HG03196 (cell line): Measurements from ENCODE around the gene KIFC3.

Source experiments
- ATAC-seq: cut with Tn5 transposase; IDR thresholded peaks from one replicate; pipeline ENCODE4 v1.9.1; 2021; ENCODE audit not compliant: unreplicated experiment

KIFC3 gene

DNA sequence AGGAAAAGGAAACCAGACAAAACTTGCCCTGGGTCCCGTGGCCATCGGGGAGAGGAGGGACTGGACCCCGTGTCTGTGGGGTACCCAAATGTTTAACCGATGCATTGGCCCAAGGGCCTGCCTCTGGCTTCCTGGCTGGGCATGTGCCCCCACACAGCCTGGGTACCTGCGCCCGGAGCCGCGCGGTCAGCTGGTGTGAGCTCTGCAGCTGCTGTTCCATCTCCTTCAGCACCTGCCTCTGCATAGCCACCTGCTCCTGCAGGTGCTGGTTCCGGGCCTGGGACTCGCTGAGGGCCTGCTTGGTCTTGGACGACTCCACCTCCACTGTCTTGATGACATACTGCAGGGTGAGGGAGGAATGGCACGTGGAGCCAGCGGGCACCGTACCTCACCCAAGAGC, 31.9 kb downstream of the KIFC3 start:
- ATAC-seq = no peak

DNA sequence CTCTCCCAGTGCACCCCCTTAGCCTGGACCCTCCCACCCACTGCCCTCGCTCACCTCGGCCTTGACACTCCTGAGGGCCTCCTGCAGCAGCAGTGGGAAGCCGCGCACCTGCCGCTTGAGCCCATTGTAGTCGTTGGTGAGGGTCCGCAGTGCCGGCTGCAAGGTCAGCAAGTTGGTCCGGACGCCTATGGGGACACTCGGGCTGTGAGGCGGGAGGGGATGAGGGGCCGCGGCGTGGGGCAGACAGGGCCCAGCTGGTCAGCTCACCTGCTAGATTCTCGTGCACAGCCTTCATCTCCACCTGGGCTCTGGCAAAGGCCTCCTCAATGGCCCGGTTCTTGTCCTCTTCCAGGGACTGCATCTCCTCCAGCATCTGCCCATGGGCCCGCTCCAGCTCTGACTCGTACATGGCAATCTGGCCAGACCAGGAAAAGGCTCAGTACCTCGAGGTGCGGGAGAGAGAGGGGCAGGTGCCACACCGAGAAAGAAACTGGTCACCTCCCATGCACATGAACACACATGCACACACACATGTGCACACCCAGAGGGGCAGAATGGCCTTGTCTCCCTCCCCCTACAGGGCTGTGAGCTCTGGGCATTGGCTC, 32.6 kb downstream of the KIFC3 start:
- ATAC-seq = no peak

DNA sequence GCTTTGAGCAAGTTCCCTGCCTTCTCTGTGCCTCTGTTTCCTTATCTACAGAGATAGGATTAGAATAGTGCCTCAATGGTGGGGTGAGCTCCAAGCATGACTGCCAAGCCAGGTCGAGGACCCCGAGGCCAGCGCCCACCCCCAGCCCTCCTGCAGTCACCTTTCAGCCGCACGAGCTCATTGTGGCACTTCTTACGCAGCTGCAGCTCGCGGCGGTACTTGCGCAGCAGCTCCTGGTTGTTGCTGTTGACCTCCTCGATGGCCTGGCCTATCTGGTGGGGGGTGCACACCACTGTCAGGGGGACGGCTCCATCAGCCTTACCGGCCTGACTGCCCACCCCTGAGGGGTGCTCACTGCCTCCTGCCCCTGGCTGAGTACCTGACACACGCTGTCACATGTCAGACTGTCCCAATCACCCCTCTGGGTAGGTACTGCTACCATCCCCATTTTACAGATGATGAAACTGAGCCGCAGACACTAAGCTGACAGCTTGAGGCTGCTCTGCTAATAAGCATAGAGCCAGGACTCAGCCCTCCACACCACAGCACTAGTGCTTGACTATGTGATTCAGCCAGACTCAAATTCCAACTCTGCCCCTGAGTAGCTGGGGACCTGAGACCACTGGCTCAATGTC, 35.5 kb downstream of the KIFC3 start:
- no peak for ATAC-seq

DNA sequence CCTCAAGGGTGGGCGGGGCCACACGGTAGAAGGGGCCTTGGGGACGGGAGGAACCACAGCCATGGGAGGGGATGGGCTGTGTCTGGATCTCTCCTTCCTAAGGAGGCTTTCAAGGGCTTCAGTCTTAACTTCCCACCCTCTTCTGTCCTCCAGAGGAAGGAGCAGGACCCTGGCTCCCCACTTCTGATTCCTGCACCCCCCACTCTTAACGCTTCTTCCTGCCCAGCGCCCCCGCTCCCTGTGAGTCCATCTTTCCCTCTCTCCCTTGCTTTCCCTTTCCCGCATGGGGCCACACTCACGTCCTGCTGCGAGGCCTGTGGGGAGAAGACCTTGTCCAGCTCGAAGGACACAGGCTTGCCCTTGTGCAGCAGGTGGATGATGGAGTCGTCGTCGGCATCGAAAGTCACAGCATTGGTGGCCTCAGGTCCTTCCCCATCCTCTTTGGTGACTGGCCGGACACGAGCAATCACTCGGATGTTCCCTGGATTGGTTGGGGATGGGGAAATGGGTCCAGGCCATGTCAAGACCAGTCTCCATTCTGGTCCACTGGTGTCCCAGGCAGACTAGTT, 37.0 kb downstream of the KIFC3 start:
- ATAC-seq = no peak

DNA sequence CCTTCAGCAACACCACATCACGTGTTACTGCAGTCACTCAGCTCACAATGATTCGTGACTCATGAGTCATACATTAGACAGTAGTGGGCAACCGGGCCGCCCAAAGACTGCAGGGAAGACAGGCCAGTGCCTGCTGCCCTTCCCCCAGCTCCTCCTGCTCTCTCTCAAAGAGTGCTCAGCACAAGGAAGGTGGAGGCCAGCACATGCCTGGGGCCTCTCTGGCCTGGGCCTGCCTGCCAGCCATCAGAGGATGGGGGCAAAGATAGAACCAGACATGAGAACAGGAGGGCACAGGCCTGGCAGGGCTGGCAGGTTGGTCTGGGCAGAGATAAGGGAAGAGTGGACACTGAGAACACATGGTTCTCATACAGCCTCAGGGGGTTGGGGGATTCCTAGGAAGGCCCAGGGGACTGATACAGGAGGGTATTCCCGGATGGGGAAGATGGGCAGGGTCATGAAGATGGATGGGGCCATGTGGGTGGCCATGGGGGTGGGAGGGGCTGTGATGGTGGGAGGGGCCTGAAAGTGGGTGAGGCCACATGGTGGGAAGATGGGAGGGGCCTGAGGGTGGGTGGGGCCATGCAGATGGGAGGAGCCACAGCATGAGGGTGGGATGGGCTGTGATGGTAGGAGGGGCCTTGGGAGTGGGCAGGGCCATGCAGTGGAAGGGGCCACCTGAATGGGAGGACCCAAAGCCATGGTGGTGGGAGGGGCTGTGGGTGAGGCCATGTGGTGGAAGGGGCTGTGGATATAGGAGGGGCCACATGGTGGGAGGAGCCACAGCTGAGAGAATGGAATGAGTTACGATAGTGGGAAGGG, 37.7 kb downstream of the KIFC3 start:
- ATAC-seq = no peak

DNA sequence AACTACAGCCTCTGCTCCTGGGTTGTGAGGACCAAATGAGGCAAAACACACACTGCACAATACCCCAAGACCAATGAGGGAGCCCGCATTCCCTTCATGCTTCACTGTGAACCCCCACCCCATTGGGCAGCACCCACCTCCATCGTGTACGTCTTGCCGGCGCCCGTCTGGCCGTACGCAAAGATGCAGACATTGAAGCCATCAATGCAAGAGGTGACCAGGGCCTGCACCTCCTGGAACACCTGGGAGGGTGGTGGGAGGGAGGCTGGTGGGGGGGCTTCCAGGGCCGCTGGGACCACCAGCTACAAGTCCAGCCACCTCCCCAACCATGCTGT, 38.3 kb downstream of the KIFC3 start:
- ATAC-seq = no peak

DNA sequence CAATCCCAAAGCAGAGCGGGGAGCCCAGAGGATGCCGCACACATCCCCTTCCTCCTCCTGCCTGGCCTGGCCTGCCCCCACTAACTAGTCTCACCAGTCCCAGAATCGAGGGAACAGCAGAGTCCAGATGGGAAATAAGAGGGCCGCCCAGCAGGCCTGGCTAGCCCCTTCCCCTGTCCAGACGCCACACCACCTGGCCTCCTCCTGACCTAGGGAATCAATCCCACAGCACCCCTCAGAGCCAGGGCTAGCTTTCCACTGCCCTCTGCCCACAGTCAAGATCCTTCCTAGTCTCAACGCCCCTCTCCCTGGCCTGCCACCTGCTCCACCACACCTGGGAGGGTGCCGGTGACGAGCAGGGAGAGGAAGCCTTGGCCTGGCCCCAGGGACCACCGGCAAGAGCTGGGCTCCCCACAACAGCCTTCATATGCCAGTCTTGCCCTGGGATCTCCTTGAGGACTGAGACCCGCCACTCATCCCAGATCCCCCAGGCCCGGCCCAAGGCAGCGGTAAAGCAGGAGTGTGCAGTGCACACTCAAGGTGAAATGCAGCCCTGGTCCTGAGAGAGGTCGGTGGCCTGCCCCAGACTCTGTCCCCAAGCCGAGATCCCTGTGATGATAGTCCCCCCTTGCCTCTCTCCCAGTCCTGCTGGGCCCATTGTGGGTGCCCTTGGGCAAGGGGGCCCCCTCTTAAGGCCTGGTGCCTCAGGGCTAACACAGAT, 38.8 kb downstream of the KIFC3 start:
- ATAC-seq = no peak

DNA sequence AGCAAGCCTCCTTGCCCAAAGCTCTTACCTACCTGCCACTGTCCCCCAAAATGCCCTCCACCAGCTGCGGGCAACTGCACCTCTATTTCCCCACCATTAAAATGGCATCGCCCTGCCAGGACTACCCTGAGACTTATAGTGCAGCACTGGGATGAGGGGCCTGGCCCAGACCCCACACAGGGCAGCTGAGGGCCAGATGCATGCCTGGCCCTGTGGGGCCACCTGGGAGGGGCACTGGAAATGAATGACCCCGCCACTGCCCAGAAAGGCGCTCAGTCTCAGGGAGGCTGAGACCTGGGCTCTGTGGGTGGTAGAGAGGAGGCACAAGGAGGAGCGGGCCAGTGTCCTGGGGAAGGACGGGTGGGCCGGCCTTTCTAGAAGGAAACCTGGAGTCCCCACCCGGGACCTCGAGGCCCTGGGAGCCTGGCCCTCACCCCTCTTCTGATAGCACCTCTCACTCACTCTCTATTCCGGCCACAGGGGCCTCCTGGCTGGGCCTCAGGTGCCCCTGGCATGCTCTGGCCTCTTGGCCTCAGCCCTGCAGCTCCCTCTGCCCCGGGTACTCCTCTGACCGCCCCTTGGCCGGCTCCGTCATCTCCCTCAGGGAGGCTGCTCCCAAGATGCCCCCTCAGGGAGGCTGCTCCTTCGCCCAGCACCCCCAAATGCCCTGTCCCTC, 39.8 kb downstream of the KIFC3 start:
- no peak for ATAC-seq

DNA sequence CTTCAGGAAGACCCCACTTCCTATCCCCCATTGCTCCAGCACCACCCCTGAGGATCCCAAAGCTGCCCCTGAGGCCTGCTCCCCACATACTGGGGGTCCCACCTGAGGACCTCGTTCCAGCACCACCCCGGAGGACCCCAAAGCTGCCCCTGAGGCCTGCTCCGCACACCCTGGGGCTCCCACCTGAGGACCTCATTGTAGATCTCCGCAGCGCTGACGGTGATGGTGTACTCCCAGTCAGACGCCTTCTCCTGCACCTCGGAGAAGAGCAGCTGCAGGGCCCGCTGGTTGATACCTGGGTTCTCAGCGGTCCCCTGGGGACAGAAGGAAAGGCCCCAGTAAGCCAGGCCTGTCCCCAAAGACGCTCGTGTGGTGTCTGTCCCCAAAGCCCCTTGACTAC, 40.3 kb downstream of the KIFC3 start:
- ATAC-seq = no peak

DNA sequence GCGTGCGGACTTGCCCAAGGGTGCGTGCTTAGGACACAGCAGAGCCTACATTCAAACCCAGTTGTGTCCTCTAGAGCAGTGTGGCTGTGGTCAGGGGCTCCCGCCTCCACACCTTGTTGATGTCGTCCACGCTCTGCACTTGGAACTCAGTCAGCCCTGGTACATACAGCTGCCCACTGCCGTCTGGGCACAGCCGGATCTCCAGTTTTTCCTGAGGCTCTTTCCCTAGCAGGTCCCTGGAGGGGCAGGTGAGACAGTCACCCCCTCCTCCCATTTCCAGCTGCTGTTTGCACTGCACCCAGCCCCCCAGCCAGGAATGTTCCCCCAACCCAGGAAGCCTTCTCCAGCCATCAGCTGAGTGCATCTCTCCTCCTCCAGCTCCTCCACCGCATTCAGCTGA, 41.0 kb downstream of the KIFC3 start:
- no peak for ATAC-seq

DNA sequence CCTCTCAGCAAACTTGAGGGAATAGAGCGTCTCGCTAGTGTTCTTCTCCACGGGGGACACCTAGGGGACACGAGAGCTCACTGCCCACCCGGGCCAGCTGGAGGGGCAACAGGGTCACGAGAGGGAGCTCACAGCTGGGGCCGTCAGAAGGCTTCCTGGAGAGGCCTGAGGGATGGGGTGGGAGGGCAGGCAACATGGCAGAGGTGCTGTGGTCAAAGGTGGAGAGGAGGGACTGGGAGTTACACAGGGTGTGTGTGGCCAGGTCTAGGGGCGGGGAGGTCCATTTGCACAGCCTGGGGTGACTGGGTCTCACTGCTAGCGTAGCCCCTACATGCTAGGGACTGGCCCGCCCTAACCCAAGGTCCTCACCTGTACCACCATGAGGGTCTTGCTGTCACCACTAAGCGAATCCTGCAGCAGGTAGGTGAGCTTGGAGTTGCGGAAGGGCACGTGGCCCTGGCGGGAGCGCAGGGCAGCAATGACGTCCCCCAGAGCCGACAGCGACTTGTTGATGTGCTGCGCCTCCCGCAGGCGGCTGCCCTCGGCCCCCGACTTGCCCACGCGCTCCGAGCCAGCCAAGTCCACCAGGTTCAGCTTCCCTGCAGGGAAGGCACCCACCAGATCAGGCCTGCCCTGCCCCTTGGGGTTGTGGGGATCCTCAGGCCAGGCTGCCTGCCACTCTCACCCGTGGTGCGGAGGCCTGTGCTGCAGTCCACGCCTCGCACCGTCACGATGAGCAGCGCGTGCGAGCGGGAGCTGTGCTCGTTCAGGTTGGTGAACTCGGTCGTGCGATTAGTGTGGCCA, 41.7 kb downstream of the KIFC3 start:
- ATAC-seq = no peak

DNA sequence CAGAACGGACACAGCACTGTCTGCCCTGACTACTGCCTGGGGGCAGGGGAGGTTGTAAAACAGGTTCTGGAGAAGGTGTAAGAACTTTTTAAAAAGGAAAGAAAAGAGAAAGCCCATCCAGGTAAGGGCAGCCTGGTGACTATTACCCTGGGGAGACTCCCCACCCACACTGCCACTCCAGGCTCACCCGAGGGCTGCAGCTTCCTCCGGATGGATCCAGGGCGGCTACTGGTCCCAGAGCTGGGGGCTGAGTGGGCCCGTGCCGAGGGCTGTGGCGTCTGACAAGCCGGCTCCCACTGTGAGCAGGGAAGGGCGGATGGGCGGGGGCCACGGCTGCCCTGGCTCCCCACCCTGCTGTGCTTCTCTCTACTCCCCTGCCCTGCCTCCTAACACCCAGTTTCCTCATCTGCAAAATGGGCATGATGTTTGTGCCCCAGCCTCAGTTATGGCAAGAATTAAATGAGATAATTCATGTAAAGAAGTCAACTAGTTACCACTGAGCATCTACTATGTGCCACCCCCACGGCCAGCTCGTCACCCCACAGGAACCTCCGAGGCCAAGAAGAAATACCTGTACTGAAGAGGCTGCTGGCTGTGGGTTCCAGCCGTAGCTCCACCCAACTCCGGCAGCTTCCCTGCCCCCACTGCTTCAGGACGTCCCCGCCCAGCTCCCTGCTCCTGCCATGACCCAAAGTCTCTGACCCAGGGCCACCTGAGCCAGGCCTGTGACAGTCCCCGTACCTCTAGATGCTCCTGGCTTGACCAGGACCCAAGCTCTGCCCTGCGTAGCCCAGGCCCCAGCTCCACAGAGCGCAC, 42.5 kb downstream of the KIFC3 start:
- no peak for ATAC-seq

DNA sequence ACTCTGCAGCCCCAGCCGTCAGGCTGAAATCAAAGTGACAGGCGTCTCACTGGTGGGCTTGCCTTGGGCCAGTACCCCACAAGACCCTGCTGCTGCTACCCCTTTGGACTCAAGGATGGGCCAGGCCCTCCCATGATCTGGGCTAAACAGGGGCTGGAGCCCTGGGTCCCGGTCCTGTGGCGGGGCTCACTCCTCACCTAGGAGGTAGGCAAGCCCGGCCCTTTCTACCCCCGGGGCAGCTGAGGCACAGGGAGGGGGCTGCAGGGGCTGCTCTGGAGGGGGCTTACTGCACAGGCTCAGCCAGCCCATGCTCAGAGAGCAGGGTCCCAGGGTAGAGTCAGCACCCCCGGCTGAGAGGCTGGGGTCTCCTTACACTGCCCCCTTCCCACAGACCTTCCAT, 43.2 kb downstream of the KIFC3 start:
- ATAC-seq = no peak

DNA sequence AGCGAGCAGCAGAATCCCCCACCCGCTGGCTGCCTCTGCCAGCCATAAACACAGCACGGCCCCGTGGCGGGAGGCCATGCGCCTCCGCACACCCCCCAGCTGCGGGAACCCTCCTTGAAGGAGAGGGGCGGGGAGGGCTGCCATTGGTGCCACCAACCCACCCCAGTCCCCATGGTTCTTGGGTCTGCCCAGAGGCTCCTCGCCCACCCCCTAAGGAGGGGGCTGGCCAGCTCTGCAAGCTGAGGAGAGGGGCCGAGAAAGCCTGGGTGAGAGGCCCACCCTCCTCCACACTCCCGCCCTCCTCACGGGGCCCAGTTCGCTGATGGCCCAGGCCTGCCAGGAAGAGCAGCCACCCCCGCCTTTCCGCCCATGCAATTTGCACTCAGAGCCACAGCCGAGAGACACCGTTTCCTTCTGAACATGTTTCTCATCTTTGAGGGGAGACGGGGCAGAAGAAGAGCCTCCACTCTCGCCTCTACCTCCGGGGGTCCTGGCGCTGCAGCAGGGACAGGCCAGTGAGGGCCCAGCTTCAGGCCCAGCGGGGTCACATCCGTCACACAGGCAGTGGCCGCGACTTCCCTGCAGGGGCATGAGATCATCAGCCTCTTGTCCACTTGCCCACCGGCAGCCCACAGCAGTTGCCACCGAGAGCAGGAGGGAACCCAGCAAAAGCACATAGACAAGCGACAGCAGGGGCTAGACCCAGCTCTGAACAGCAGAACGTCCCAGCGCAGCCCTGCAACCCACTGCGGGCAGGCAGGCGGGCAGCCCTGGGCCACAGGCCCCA, 43.8 kb downstream of the KIFC3 start:
- ATAC-seq = no peak

DNA sequence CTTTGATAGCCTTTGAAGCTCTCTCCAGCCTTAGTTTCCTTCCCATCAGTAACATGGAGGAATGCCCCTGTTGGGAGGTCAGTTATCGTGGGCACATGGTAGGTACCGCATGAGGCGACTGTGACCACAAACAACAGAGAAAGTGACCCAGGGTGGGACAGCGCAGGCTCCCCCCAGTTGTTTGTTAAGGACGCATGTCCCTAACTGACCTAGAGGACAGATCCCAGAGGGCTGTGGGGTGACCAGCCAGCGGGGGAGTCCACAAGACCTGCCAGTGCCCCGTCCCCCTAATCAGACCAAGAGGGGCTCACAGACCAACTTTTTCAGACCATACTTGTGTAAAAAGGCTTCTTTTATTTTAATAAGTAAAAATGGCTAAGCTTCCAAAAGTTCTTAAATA, 44.4 kb downstream of the KIFC3 start:
- ATAC-seq = no peak

DNA sequence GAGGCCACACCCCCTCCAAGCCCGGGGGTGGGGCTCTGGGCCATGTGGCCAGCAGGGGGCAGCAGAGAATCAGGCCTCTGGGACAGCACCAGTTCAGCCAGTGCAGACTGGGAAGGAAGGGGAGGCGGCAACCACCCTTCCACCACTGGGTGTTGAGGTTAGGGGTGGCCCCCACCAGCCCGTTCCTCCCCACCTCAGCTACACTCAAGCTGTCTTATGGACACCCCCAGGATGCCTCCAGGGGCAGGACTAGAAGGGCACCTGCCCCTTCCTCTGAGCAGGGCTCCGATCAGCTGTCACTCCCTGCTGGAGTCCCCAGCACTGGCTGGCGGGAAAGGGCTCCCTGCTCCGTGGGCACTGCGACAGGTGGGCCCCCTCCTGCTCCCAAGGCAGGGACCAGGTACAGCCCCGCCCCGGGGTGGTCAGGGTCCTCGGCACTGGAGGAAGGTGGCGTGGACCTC, 44.9 kb downstream of the KIFC3 start:
- peak; percentile 68 for ATAC-seq

DNA sequence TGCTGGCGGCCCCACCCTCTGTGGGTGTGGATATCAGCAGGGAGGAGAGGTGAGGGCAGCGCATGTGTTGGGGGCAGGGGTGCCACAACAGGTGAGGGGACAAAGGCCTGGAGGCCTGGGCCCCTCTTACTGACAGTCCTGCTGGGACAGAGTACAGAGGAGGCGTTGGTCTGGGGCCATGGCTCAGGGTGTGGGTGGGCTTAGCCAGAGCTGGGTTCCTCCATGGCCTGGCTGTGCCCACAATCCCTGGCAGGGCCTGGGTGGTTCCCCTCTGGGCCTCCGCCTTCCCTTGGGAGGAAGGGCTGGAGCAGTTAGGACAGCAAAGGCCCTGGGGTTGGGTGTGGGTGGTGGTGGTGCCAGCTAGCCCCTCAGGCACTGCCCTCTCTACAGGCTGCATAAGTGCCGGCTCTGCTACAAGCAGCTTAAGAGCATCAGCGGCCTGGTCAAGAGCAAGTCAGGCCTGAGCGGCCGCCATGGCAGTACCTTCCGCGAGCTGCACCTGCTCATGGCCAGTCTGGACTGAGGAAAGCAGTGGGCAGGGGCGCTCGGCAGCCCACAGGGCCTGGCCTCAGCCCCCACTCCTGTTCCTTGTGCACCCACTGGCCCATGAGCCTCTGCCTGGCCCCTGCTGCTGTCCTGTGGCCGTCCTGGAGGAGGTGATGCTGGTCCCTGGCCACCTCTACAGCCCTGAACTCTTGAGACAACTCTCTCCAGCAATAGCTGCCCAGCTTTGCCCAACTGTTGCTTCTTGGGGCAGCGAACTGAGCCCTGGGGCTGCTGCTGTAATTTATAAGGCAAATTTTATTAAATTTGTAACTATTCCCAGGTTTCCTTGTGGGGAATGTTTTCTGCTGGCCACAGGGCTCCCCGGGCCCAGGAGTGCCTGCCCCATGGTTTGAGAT, 45.6 kb downstream of the KIFC3 start:
- ATAC-seq = no peak
